GM12891 (cell line): ENCODE results near the gene NADSYN1.

Experiments used
- PAX5 ChIP-seq: IDR thresholded peaks from 2 replicates; pipeline ENCODE4 v1.6.1; 2011; ENCODE audit warnings: low read length, moderate library complexity, mild to moderate bottlenecking; ENCODE audit not compliant: insufficient read depth, severe bottlenecking
- POLR2A ChIP-seq: IDR thresholded peaks from 2 replicates; pipeline ENCODE4 v1.6.1; 2011; ENCODE audit warnings: low read depth, low read length, control low read depth
- POLR2AphosphoS5 ChIP-seq: IDR thresholded peaks from 2 replicates; pipeline ENCODE4 v1.6.1; 2011; ENCODE audit warnings: low read depth, low read length, control low read depth
- POU2F2 ChIP-seq: IDR thresholded peaks from 2 replicates; pipeline ENCODE4 v1.6.1; 2011; ENCODE audit warnings: low read depth, mild to moderate bottlenecking, control low read depth, low read length, moderate library complexity
- TAF1 ChIP-seq: IDR thresholded peaks from 2 replicates; pipeline ENCODE4 v1.6.1; 2011; ENCODE audit warnings: low read depth, low read length, control low read depth

- TF ChIP-seq POLR2A = no peak
- TF ChIP-seq POLR2AphosphoS5 = no peak
- no peak for TF ChIP-seq TAF1
- TF ChIP-seq PAX5 = no peak
- TF ChIP-seq POU2F2 = no peak
These were observed 5.9 kb upstream of the NADSYN1 start for GRCh38 chr11:71446942-71447688.
